Activated CD4-positive, CD25-positive, alpha-beta regulatory T cell treated with anti-CD3 and anti-CD28 coated beads, Interleukin-2, amount 50 U/mL, for 24 hours (primary cell): ENCODE measurements around the gene IGF2R.

Source experiments
- ATAC-seq, 2 donors: fragments of 150-1000 bp; cut with Tn5 transposase; one replicate each; pipeline ENCODE4 v1.10.0; 2021; ENCODE audit warnings: mild to moderate bottlenecking in 1 of 2, moderate library complexity in 1 of 2

IGF2R gene

DNA sequence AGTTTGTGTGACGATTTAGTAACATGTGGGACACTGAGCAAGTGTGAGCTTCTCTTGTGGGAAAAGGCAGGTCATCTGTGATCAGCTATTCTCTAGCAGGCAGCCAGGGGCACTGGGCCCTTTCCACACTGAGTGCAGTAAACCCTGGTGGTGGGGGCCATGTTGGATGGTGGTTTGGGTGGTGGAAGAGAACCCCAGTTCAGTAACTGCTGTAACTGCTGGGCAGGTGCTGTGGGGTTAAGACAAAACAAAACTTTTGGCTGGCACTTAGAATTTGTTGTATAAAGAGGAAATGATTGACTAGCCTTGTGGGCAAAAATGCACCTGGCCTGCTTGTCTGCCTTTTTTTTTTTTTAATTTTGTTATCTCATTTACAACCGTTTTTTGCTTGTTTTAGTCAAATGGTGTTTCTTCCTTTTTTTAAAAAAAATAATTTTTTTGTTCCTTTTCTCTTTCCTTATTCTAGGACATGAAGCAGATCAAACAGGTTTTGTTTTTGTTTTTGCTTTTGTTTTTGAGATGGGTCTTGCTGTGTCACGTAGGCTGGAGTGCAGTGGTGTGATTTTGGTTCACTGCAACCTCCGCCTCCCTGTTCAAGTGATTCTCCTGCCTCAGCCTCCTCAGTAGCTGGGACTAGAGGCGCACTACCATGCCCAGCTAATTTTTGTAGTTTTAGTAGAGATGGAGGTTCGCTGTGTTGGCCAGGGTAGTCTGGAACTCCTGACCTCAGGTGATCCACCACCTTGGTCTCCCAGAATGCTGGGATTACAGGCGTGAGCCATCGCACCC is 59.8 kb downstream of the IGF2R start:
- ATAC-seq, result peak; percentile 59 to 61

DNA sequence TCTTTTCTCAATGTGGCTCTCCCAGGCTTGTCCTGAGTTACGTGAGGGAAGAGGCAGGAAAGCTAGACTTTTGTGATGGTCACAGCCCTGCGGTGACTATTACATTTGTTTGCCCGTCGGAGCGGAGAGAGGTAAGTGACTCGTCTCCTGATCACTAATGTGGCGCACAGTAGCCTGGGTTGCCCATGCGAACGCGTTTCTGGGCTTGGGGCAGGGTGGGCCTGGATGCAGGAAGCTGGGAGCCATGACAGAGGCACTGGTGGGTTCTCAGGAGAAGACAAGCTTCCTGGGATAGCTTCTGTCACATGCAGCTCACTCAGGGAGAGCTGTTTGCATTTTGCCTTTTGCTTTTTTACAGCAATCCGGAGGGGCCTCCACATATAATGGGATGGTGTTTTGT is 60.6 kb downstream of the IGF2R start:
- no peak for ATAC-seq

DNA sequence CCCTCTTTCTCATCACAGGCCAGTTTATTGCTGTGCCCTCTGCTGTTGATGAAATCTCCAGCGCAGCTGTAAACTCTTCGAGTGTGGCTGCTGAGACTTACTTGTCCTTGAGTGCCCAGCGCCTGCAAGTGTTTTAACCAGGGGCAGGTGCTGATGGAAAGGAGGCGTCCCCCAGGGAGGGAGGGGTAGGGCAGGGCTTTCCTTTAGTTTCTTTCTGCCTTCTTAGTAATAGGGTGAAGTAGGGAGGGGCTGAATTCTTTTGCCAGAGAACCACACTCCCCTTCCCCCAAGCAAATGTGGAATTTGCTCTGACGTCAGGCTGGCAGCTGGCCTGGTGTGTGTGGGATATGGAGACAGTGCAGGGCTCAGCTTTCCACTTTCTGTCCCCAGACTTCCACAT is 61.2 kb downstream of the IGF2R start:
- ATAC-seq, result no peak

DNA sequence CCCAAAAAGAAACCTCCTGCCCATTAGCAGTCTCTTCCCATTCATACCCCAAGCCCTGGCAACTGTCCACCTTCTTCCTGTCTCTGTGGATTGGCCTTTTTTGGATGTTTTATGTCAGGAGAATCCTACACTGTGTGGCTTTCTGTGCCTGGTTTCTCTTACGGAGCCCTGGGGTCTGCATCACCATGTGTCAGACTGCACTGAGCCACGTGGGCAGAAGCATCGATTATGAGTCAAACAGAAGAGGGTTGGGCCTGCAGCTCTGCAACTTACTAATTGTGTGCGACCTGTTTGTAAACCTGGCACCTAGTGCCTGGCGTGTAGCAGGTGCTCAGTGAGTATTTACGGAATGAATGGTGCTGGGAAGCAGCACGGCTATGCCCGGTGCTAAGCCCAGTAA is 62.6 kb downstream of the IGF2R start:
- peak in 1 of 2 donors; percentile 19 for ATAC-seq

DNA sequence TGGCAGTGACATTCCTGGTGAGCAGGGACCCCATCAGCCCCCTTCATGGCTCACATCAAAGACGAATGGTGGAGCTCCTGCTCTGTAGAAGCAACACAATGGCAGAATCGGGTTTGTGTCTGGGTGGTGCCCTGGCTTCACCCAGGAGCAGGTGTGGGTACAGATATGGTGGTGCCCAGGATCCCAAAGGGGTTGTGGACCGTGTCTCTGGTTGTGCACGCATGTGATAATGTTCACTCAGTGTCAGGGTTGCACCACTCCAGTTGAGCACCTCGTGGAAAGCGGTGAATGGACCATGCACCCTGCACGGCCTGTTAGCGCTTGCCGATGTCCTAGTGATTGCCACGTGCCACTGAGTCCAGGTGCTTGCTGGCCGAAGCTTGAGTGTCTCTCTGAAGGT is 63.0 kb downstream of the IGF2R start:
- no peak for ATAC-seq

DNA sequence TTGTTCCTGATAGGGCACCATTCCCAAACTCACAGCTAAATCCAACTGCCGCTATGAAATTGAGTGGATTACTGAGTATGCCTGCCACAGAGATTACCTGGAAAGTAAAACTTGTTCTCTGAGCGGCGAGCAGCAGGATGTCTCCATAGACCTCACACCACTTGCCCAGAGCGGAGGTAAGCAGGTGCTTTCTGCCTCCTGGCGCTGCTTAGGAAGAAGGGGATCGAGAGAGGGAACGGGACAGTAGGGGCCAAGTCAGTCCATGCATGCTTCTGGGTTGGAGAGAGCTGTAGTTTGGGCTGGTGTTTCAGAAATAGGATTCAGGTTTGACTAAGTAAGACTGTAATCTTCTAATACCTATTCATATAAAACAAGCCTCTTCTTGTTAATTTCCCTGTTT is 63.7 kb downstream of the IGF2R start:
- no peak for ATAC-seq

DNA sequence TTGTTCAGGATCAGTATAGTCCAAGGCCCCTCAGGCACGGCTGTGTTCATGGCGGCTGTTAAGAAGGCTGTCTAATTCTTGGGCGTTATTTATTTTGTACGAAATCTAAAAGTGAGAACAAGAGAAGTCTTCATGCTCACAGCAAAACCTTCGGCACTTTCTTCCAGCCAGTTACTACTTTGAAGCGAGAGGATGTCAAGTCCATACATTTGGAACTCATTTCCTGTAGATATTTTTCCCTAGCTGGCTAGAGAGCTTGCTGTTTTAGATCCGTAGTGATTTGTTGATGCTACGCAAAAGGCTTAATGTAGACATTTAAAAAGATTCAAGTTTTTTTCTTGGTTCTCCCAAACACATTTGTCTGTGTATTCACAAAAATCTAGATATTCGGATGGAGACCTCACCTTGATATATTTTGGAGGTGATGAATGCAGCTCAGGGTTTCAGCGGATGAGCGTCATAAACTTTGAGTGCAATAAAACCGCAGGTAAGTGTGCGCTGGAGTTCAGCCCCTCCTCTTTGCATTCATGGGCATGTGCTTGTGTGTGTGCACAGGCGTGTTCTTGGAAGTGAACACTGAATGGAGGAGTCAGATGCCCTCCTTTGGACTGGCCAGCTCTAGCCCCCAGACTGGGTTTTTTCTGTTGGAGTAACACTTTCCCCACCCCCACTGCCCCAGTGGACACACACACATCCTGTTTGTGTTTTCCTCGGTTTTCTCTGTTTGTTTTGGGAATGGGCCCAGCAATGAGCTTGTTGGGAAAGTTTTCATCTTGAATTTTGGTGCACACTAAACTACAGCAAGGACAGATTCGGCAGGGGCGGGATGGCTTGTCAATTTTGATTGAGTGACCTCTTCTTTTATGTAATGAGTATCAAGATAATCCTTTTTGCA is 65.4 kb downstream of the IGF2R start:
- ATAC-seq, result no peak

DNA sequence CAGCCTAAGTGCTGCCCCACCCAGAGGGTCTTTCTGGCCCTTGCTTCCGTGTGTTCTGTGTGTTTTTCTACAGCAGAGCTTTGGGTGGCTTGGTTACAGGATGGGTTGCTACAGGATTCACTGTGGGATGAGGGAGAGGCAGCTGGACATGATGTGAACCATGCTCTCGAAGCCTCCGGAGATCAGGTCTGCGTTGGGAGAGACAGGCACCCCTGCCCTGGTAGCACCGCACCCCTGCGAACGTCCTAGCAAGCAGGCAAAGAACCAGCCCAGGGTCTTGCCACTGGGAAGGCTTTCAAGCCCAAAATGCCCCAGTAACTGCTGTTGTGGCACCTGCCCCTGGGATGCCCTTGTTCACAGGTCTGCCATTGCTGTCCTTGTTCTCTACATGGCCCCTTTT is 66.4 kb downstream of the IGF2R start:
- no peak for ATAC-seq

DNA sequence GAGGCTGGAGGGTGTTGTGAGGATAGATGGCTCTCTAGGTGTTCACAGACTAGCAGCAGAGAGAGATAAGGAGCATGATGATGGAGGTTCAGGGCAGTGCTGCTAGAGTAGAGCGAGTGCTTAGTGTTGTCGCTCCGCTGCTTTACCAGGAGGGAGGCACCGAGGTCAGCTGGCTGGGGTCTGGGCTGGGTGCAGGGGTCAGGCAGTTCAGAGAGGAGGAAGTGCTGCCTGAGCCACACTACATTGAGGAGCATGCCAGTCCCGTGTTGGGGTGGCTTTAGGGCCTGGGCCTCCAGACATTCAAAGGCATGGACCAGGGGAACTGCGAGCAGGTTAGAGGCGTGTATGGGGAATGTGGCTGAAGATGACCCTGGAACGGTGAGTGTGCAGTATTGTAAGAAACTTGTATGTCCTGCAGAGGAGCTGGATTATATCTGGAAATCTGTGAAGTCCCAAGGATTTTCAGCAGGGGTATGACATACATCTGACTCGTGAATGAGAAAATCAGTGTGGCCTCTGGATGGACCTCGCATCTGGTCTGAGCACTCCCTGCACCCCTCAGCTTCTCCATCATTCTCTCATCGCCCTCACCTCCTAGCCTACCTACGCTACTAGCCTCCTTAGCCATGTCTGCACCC is 66.9 kb downstream of the IGF2R start:
- no peak for ATAC-seq

DNA sequence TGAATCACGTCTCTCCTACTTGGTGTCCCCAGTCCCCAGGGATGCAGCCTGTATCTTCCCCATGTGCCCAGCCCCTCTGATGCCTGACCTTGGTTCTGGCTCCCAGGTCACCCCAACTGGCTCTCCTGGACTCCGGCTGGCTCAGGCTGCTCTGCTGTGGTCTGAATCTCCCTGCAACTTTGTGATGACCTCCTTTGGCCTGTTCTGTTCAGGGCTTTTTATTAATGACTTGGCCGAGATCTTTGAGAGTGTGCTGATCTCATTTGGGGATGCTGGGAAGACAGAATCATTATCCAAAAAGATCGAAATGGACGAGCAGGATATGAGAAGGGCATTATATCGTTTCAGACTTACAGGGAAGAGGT is 67.4 kb downstream of the IGF2R start:
- ATAC-seq, result no peak

DNA sequence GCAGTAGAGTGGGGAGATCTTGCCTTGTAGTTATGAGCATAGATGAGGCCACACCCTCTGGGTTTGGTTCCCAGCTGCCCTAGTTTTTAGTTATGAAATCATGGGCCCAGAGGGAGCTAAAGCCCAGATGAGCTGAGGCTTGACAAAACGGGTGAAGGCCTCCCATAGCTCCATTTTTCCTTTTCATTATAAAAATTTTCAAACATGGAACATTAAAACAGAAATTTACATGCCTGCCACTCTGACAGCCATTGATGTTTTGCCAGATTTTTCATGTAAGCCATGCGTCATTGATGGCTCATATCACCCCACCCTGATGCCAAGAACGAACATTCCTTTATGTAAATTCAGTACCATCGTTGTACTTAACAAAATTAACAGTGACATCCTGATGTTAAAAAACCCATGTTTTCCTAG is 67.9 kb downstream of the IGF2R start:
- ATAC-seq, result no peak

DNA sequence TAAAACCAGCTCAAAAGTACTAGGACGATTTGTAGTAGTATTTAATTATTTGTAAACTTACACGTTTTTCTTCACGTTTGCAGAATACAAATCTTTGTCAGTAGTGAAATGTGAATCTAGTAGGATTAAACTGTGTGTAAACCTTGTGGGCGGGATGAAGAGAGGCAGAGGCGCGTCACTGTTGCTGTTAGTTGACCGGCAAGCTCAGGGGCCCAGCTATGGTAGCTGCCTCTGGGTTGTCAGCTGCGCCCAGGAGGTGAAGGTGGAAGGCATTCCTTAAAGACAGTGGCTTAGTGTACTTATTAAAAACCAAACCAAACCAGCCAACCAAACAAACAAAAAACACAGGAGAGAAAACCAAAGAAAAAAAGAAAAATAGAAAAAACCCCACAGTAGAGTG is 69.6 kb downstream of the IGF2R start:
- no peak for ATAC-seq

DNA sequence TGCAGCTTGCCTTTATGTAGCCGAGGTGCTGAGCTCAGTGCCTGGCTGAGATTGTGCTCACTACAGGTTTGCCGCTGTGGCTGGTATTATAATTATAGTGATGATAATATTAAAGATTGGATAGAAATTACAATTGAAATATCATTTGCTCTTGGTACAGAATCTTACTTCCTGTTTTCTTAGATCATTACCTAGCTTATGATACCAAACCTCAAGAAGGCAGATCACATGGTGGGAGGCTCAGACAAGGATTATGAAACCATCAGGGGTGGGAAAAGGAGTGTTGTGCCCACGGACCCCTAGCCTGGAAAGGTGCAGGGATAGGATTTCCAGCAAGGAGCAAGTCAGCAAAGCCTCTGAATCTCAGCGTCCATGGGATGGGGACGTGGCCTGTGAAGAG is 70.6 kb downstream of the IGF2R start:
- no peak for ATAC-seq

DNA sequence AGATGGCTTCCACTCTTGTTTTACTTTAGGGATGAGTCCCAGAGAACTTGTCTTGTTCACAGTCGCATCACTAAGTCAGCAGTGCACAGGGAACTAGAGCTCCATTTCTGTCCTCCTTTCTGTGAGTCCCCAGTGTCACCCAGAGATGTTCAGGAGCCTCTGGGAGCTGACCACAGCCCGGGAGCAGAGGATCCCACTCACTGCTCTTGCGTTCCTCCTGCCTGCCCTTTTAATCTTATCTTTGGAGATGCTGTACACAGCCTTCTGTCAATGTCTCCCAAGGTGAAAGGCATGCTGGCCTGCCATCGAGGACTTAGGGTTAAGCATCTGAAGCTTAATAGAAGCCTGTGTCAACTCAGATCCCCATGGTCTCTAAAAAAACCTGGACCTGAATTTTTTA is 71.2 kb downstream of the IGF2R start:
- ATAC-seq, result no peak

DNA sequence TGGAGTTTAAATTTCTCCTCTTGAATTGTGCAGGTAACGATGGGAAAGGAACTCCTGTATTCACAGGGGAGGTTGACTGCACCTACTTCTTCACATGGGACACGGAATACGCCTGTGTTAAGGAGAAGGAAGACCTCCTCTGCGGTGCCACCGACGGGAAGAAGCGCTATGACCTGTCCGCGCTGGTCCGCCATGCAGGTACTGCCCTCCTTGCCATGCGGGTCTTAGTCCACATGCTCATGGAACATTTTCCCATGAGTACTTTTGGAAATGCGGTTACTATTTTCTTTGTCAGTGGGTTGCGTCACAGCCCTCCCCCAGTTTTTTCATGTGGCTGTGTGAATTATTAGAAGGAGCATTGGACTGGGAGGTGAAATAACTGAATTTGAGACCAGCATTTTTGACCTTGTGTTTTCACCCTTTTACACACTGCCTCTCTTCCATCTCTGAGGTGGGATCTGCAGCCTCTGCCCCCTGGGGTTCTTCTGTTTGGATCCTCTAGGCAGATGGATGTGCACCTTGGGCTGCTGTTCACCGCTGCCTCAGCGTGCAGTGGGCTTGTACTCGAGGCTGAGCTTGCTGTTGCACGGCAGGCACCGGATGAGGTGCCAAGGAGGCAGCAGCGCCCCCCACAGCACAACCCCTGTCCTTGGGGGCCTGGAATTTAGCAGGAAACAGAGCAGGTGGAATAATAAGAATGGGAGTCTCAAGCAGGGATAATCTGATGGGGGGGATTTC is 71.8 kb downstream of the IGF2R start:
- no peak for ATAC-seq

DNA sequence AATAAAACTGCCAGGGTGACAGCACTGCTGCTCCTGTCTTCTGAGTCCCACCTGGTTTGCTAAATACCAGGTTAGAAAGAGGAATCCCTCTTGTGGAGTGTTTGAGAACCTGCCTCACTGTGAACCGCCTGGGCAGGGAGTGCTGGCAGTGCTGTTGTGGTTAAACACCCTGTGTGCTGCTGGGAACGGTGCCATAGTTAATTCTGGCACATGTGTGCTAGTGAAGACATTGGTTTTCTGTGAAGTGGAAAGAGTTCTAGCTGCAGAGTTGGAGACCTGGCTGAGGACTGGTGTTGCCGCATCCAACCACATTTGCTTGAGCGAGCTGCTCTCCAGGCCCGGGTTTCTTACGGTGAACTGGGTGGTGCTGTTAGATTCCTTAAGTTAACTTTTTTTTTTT is 72.7 kb downstream of the IGF2R start:
- no peak for ATAC-seq

DNA sequence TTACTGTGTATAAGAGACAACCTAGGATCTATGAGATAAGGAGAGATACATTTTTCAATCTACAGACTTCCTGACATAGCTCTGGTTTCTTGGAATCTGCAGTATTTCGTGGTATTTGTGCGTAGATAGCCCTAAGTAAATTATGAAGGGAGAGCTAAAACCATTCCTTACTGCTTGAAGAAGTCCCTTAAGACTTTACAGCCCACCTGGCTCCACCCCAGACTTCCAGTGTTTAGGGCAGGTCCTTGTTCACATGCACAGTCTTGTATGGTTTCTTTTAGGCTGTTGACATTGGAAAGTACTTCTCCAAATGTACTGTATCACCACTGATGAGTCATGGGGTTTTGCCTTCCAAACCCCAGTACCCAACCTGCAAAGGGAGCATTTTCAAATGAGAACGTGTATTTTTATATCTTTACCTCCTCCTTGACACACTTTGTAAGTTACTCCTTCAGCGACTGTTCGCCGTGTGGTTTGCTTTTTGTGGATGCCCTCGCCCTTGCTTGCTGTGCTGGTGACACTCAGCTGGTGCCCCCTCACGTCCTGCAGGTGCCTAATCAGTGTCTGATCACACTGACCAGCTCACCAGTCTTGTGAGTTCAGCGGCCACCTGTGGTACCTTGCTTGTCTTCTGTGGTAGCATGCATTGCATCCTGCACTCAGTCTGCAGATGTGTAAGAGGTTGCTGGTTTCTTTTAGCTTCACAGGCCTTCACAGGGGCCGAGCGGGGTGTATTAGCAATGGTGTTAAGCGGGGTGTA is 73.3 kb downstream of the IGF2R start:
- no peak for ATAC-seq

DNA sequence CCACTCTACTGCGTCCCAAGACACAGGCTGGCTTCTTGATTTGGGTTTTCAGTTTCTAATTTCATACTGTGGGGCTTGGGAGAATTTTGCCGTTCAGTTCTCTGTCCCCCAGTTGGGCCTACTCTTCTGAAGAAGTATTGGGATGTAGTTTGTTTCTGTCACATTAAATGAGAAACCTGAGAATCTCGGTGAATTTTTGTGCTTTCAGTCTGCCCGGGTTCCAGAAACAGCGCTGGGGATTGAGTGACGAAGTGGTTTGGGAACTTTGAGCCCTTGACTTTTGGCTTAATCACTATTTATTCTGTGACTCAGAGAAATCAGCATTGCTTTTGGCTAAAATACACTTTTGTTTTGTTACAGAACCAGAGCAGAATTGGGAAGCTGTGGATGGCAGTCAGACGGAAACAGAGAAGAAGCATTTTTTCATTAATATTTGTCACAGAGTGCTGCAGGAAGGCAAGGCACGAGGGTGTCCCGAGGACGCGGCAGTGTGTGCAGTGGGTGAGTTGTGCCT is 74.0 kb downstream of the IGF2R start:
- no peak for ATAC-seq

DNA sequence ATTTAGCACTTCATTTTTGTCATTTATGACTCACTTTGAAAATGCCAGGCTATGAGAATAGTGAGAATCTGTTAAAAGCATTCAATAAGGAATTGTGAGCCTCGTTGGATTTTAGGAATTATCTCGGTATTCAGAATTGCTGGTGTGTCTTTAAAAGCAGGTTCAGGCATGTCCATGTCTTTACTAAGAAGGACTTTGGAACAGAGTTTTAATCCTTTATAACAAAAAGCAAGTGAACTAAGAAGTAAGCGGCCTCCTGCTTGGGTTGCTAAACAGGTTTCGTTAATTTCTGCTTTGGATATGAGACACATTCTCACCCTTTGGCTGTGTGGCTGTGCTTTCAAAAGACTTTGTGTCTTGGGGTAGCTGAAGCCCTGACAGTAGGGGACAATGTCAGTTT is 74.9 kb downstream of the IGF2R start:
- ATAC-seq, result no peak

DNA sequence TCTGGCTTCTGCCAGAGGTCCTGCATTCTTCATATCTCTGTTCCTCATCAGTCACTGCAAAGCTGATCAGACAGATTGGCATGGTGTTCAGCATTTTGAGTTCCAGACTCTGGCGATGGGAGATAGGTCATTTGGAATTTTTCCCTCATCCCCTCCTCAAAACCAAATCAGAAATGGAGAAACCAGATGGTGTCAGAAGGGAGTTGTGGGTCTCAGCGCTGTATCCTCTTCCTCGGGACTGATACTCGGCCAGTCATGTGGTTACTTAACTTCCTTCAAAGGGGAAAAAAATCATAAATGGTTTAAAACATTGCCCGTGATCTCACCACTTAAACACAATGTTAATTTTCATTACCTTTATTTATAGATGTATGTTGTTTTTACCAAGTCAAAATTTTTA is 75.8 kb downstream of the IGF2R start:
- ATAC-seq, result no peak

DNA sequence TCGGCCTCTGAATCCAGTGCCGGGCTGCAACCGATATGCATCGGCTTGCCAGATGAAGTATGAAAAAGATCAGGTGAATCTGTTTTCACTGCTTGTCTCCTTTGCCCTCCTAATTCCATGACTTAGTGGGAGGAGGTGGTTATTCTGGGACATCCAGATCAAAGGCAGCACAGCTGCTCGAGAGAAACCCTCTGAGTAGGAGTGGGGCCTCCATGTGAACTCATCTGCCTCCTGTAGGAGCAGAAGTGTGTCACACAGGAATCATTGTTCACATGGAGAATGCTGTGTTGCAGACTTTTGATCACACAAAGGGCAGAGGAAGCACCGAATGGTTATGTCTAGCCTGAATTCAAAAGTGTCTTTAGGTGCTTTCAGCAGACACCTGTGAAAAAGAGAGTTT is 79.6 kb downstream of the IGF2R start:
- ATAC-seq, result no peak

DNA sequence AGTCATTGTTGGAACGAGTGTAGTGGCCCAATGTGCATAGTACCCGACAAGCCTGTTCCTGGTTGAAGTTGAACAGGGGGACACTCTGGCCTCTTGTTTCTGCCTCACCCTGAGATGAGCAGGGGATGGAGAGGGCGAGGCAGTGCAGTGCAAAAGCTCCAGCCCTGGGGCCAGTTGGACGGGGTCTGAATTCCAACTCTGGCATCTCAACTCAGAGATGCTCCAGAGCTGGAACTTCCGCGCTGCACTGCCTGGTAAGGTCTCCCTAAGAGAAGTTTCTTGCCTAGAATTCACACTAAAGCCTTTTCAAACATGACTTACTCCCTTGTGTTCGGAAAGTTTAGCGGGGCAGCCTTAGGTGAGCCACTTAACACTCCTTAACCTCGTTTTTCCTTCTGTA is 80.5 kb downstream of the IGF2R start:
- no peak for ATAC-seq
